B cell (primary cell): ENCODE data around the gene PURB. TPM values are rescaled to one million over a fixed set of nuclear protein-coding genes. Genes with fewer than 3 reads are reported as not detected.

Source experiments
- ATAC-seq: fragments of 200-7000 bp; cut with Tn5 transposase; one replicate; pipeline ENCODE4 v1.10.0; 2021; ENCODE audit warnings: low read depth, mild to moderate bottlenecking, moderate number of reproducible peaks, moderate library complexity
- CTCF ChIA-PET: fragments of 350-600 bp; sonication (Branson Sonifier 250); formaldehyde crosslinking; loops from one replicate; lab custom pipeline; 2021; ENCODE audit warnings: antibody characterized with exemption, inconsistent platforms; lab: Charles Lee
- POLR2A ChIA-PET: fragments of 350-600 bp; sonication (Branson Sonifier 250); formaldehyde crosslinking; loops from one replicate; lab custom pipeline; 2021; ENCODE audit warnings: antibody characterized with exemption; lab: Charles Lee
- DNase-seq: peaks from one replicate; pipeline ENCODE4 v3.0.0; 2013
- H2AFZ ChIP-seq: 2 replicates; pipeline ENCODE4 v1.6.1; 2012; ENCODE audit warnings: mild to moderate bottlenecking, low read depth, low read length; ENCODE audit not compliant: insufficient read depth, poor library complexity, severe bottlenecking
- H3K27ac ChIP-seq, 2 donors: 1 replicate in 1 of 2; 2 replicates in 1 of 2; pipeline ENCODE4 v1.5.1; 2012 to 2013; ENCODE audit warnings: low read length in 2 of 2, mild to moderate bottlenecking in 2 of 2, moderate library complexity in 1 of 2
- H3K27me3 ChIP-seq, 4 experiments: fragments of 200-600 bp in 1 of 4; sonication (generic) in 1 of 4; replicated peaks in 1 of 4; 1 replicate in 2 of 4; 2 replicates in 2 of 4; pipeline versions ENCODE4 v1.6.1 to v1.7.0; 2013 to 2016; ENCODE audit warnings: low read length in 3 of 4, mild to moderate bottlenecking in 2 of 4, mixed read lengths in 1 of 4, moderate library complexity in 1 of 4; ENCODE audit not compliant: insufficient read depth in 4 of 4, control insufficient read depth in 3 of 4; ENCODE audit errors: control extremely low read depth in 1 of 4
- H3K36me3 ChIP-seq, 2 experiments: replicated peaks in 1 of 2; 1 replicate in 1 of 2; 2 replicates in 1 of 2; pipeline versions ENCODE4 v1.6.1 to v1.7.1; 2013; ENCODE audit warnings: low read length in 1 of 2; ENCODE audit not compliant: insufficient read depth in 2 of 2, control insufficient read depth in 1 of 2; ENCODE audit errors: control extremely low read depth in 1 of 2, extremely low read depth in 1 of 2
- H3K4me1 ChIP-seq, 2 donors: fragments of 200-600 bp in 1 of 2; sonication (generic) in 1 of 2; 1 replicate in 1 of 2; 2 replicates in 1 of 2; pipeline versions ENCODE4 v1.5.1 to v1.6.1; 2013 to 2017; ENCODE audit warnings: low read length in 2 of 2; ENCODE audit not compliant: control insufficient read depth in 2 of 2, insufficient read depth in 2 of 2
- H3K4me2 ChIP-seq: replicated peaks from 2 replicates; pipeline ENCODE3; 2012; ENCODE audit warnings: mild to moderate bottlenecking, low read depth, low read length; ENCODE audit not compliant: poor library complexity, severe bottlenecking
- H3K4me3 ChIP-seq, 5 experiments: fragments of 200-600 bp in 1 of 5; sonication (generic) in 1 of 5; 1 replicate in 3 of 5; 2 replicates in 2 of 5; pipeline versions ENCODE4 v1.5.1 to v1.7.0; 2011 to 2016; ENCODE audit warnings: low read length in 4 of 5, mild to moderate bottlenecking in 4 of 5, low read depth in 2 of 5, control low read depth in 1 of 5, moderate library complexity in 1 of 5; ENCODE audit not compliant: insufficient read depth in 1 of 5; ENCODE audit errors: control extremely low read depth in 1 of 5, extremely low read depth in 1 of 5
- H3K79me2 ChIP-seq: fragments of 200-600 bp; sonication (generic); one replicate; pipeline ENCODE4 v1.6.0; 2016; ENCODE audit warnings: low read length; ENCODE audit not compliant: control insufficient read depth, insufficient read depth
- H3K9ac ChIP-seq: fragments of 200-600 bp; sonication (generic); 2 replicates; pipeline ENCODE4 v1.6.1; 2017; ENCODE audit warnings: mild to moderate bottlenecking, low read length, moderate library complexity
- H3K9me3 ChIP-seq, 3 donors: one replicate each; pipeline versions ENCODE4 v1.6.1 to v1.7.1; 2013; ENCODE audit warnings: low read length in 2 of 3; ENCODE audit not compliant: control insufficient read depth in 2 of 3, insufficient read depth in 1 of 3; ENCODE audit errors: control extremely low read depth in 1 of 3
- H4K20me1 ChIP-seq: 2 replicates; pipeline ENCODE4 v1.6.0; 2012; ENCODE audit warnings: mild to moderate bottlenecking, low read length; ENCODE audit not compliant: insufficient read depth, control insufficient read depth, poor library complexity, severe bottlenecking
- H3K27ac Mint-ChIP-seq: one replicate; pipeline ENCODE4 v1.8.0; 2021; ENCODE audit warnings: mixed read lengths
- H3K27me3 Mint-ChIP-seq: one replicate; pipeline ENCODE4 v1.8.0; 2021; ENCODE audit warnings: mixed read lengths
- H3K4me1 Mint-ChIP-seq: one replicate; pipeline ENCODE4 v1.8.0; 2021; ENCODE audit warnings: mixed read lengths
- H3K4me3 Mint-ChIP-seq: one replicate; pipeline ENCODE4 v1.8.0; 2021; ENCODE audit warnings: mixed read lengths
- H3K9me3 Mint-ChIP-seq: one replicate; pipeline ENCODE4 v1.8.0; 2022; ENCODE audit warnings: mixed read lengths; ENCODE audit not compliant: insufficient read depth
- EZH2 ChIP-seq: IDR thresholded peaks from 2 replicates; pipeline ENCODE4 v1.6.1; 2012; ENCODE audit warnings: borderline replicate concordance, low read depth, mild to moderate bottlenecking, moderate library complexity, low read length; ENCODE audit not compliant: insufficient read depth, poor library complexity, severe bottlenecking
- WGBS: methylation state at CpG from one replicate; pipeline ENCODE4 v1.1.5; 2013; ENCODE audit warnings: missing lambda C conversion rate; ENCODE audit not compliant: insufficient coverage; 5-methylcytosine and 5-hydroxymethylcytosine counted together
- intact Hi-C: fragments of 100-400 bp; cut with micrococcal nuclease; formaldehyde crosslinking; loops from one replicate; pipeline ENCODE4 v1.10.0; 2022
- polyA plus RNA-seq: library from polyadenylated mRNA; depleted of rRNA; stranded (reverse); fragments of >200 nt; gene quantifications from 2 replicates; pipeline ENCODE4 v1.2.3, GENCODE V29; 2012
- total RNA-seq, 2 donors: library from RNA; stranded (reverse); fragments of 120-200 nt in 1 of 2; gene quantifications; 1 replicate in 1 of 2; 2 replicates in 1 of 2; pipeline versions ENCODE4 v1.2.3 to v1.2.4, GENCODE V29; 2013 to 2022
- TF ChIP-seq, protein P1 (sequence below): fragments of 200-600 bp; IDR thresholded peaks from one replicate; pipeline ENCODE4 v1.8.0; 2022; ENCODE audit warnings: antibody characterized with exemption, mild to moderate bottlenecking

Gene PURB
- total and polyA plus RNA-seq, 2 donors (not counting 1 experiment from before 2014, with no cell fraction given) = 6.4 to 28.6 TPM

DNA sequence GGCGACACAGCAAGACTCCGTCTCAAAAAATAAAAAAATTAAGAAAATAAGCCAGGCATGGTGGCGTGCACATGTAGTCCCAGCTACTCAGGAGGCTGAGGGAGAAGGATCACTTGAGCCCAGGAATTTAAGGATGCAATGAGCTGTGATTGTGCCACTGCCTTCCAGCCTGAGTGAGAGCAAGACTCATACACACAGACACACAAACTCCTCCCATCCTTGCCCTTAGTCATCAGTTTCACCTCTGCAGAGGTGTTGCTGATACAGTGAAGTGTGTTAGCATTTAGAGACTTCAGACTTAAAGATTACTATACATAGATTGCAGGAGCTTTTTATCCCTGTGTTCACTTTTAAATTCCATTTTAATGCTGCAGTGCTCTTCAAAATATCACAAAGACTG is 31.9 kb downstream of the PURB start:
- CTCF ChIA-PET = interaction anchor here (1.1 to 10.1 kb wide), 2 partner anchors 173 to 283 kb away, joined by 3 to 189 read pairs; no protein-coding TSS in a partner anchor
- H3K4me1 ChIP-seq = peaks cover 3 to 8% of the 10 kb centered on the region in 2 donors
- no peaks in the 10 kb centered on the region for H3K79me2 ChIP-seq
- no peak overlapping the region for H2AFZ ChIP-seq
- no peaks in the 10 kb centered on the region for H3K27me3 ChIP-seq
- TF ChIP-seq, protein P1, sequence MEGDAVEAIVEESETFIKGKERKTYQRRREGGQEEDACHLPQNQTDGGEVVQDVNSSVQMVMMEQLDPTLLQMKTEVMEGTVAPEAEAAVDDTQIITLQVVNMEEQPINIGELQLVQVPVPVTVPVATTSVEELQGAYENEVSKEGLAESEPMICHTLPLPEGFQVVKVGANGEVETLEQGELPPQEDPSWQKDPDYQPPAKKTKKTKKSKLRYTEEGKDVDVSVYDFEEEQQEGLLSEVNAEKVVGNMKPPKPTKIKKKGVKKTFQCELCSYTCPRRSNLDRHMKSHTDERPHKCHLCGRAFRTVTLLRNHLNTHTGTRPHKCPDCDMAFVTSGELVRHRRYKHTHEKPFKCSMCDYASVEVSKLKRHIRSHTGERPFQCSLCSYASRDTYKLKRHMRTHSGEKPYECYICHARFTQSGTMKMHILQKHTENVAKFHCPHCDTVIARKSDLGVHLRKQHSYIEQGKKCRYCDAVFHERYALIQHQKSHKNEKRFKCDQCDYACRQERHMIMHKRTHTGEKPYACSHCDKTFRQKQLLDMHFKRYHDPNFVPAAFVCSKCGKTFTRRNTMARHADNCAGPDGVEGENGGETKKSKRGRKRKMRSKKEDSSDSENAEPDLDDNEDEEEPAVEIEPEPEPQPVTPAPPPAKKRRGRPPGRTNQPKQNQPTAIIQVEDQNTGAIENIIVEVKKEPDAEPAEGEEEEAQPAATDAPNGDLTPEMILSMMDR = no peak
- TF ChIP-seq EZH2 = no peak
- POLR2A ChIA-PET = interaction anchor here (0.7 kb wide), 1 partner anchor 145 kb away, joined by 3 read pairs; no protein-coding TSS in a partner anchor
- H3K9me3 ChIP-seq = no peaks in the 10 kb centered on the region
- no peak overlapping the region for H3K27ac ChIP-seq
- Mint-ChIP-seq H3K27me3 (no peaks in the 10 kb centered on the region), H3K4me3 (no peak overlapping the region), H3K27ac (no peak overlapping the region), H3K4me1 (peaks cover 4% of the 10 kb centered on the region), H3K9me3 (no peaks in the 10 kb centered on the region)
- no peak overlapping the region for H3K4me3 ChIP-seq
- H3K9ac ChIP-seq = no peak overlapping the region
- no peak overlapping the region for H3K4me2 ChIP-seq
- intact Hi-C loops = no loop called here
- DNase-seq (no peak), ATAC-seq (no peak)
- no peaks in the 10 kb centered on the region for H3K36me3 ChIP-seq
- H4K20me1 ChIP-seq = no peaks in the 10 kb centered on the region
- WGBS = 95% methylated on average over 3 of the region's 3 CpGs

DNA sequence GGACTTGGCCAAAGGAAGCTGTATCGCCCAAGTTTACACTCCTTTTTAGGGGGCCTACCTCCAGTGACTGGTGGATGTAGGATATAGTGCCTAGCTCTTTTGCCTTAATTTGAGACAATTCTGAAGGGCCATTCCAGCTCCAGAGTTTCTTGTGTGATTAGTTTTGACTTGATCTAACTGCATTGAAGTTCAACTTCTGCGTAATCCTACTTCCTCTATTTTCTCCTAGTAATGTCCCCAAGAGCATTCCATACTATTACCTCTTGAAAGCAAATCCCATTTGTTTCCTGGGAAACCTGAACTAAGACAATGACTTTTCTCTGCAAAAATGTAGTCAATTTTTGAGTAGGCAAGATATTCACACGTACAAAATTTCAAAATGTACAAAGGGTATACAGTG is 32.7 kb downstream of the PURB start:
- H3K4me3 ChIP-seq = no peak overlapping the region
- ATAC-seq (no peak), DNase-seq (no peak)
- H3K36me3 ChIP-seq = no peaks in the 10 kb centered on the region
- no peaks in the 10 kb centered on the region for H3K27me3 Mint-ChIP-seq
- no peak overlapping the region for H3K4me3 Mint-ChIP-seq
- no peaks in the 10 kb centered on the region for H3K27me3 ChIP-seq
- TF ChIP-seq, protein P1 = no peak
- no peak for TF ChIP-seq EZH2
- intact Hi-C loops = no loop called here
- no peaks in the 10 kb centered on the region for H3K79me2 ChIP-seq
- ChIA-PET POLR2A (no interaction called here), CTCF (interaction anchor here (1.1 to 1.4 kb wide), 2 partner anchors 174 to 285 kb away, joined by 3 read pairs; no protein-coding TSS in a partner anchor)
- no peak overlapping the region for H3K4me2 ChIP-seq
- H3K27ac Mint-ChIP-seq = no peak overlapping the region
- H2AFZ ChIP-seq = no peak overlapping the region
- no peaks in the 10 kb centered on the region for H3K9me3 ChIP-seq
- H3K27ac ChIP-seq = no peak overlapping the region
- peaks cover 7% of the 10 kb centered on the region for H3K4me1 Mint-ChIP-seq
- H3K9ac ChIP-seq = no peak overlapping the region
- no peaks in the 10 kb centered on the region for H4K20me1 ChIP-seq
- no peaks in the 10 kb centered on the region for H3K9me3 Mint-ChIP-seq
- peaks cover 3 to 8% of the 10 kb centered on the region in 2 donors for H3K4me1 ChIP-seq
- 100% methylated on average over 2 of the region's 3 CpGs for WGBS
